NCI-H2196 treated with DMSO at 0.1 percent for 48 hours (cell line): ENCODE measurements around the gene RHOH.
"Not testable (repeated sequence)": the region's sequence is repeated elsewhere in the genome, so short reads cannot be mapped to it uniquely, and the experiment has no call there.

Experiments
- DNase-seq: peaks from one replicate; lab custom pipeline; 2025; ENCODE audit not compliant: unreplicated experiment; lab: John Stamatoyannopoulos, UW

Gene RHOH

DNA sequence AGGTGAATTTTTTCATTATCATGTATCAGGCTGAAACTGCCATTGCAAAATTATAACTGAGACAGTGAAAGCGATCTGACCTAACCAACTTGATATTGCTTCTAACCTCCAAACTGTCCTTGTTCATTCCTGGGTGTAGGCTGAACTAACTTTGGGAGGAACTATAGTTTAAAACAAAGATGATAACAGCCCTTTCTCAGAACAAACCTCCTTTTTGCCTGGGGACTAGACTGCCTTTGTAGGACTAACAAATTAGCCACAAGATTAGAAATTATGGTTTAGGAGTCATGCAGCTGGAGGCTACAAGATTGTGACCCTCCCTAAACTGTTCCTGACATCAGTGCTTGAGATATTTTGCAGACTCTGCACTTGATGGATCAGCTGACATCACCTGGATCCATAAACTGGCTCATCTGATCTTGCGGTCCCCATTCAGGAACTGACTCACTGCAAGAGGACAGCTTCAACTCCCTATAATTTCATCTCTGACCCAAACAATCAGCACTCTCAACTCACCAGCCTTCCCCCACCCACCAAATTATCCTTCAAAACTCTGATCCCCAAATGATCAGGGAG is 93.9 kb downstream of the RHOH start:
- not testable (repeated sequence) for DNase-seq

DNA sequence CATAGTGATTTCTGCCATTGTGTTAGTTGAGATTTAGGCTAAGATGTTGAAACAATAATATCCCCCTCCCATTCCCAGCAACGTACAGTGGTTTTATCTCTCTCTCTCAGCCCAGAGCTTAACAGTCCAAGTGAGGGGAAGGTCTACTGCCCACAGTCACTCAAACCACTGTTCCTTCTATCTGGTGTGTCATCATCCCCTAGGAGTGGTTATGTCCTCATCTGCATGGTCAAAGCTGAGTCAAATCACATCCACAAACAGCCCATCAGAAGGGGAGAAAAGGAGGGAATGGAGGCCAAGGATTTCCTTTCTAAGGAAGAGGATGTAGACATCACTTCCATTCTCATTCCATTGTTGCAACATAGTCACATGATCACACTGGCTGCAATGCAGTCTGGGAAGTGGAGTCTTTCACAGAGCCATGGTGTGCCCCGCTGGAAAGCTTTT is 95.5 kb downstream of the RHOH start:
- no peak for DNase-seq

DNA sequence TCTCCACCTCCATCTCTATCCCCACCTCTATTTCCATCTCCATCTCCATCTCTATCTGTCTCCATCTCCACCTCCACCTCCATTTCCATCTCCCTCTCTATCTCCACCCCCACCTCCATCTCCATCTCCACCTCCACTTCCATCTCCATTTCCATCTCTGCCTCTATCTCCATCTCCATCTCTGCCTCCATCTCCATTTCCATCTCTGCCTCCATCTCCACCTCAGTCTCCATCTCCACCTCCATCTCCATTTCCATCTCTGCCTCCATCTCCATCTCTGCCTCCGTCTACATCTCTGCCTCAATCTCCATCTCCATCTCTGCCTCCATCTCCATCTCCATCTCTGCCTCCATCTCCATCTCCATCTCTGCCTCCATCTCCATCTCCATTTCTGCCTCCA is 97.5 kb downstream of the RHOH start:
- DNase-seq: no peak

DNA sequence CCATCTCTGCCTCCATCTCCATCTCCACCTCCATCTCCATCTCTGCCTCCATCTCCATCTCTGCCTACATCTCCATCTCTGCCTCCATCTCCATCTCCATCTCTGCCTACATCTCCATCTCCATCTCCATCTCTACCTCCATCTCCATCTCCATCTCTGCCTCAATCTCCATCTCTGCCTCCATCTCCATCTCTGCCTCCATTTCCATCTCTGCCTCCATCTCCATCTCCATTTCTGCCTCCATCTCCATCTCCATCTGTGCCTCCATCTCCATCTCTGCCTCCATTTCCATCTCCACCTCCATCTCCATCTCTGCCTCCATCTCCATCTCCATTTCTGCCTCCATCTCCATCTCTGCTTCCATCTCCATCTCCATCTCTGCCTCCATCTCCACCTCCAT is 98.2 kb downstream of the RHOH start:
- not testable (repeated sequence) for DNase-seq

DNA sequence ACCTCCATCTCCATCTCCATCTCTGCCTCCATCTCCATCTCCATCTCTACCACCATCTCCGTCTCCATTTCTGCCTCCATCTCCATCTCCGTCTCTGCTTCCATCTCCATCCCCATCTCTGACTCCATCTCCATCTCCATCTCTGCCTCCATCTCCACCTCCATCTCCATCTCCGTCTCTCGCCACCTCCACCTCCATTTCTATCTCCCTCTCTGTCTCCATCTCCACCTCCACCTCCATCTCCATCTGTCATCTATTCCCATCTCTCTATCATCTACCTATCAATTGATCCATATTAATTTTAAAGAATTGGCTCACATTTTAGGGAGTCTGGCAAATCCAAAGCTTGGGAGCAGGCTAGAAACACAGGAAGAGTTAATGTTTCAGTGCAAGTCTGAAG is 98.7 kb downstream of the RHOH start:
- DNase-seq: no peak
